GM21723 (cell line): ENCODE measurements around the gene STARD5.
"Not testable (repeated sequence)": the region's sequence is repeated elsewhere in the genome, so short reads cannot be mapped to it uniquely, and the experiment has no call there.

Experiments
- ATAC-seq: cut with Tn5 transposase; IDR thresholded peaks from one replicate; pipeline ENCODE4 v1.9.1; 2021; ENCODE audit warnings: mild to moderate bottlenecking, moderate library complexity; ENCODE audit not compliant: unreplicated experiment

Gene STARD5

GRCh38 chr15:81338170-81339007 is 14.4 kb upstream of the STARD5 start:
- no peak for ATAC-seq

- no peak for ATAC-seq
Measured at GRCh38 chr15:81337713-81338157, 13.8 kb upstream of the STARD5 start.

GRCh38 chr15:81337241-81337640 is 13.3 kb upstream of the STARD5 start:
- no peak for ATAC-seq

- ATAC-seq = peak; percentile 62
Measured at GRCh38 chr15:81336568-81336967, 12.6 kb upstream of the STARD5 start.

GRCh38 chr15:81335631-81336030 is 11.7 kb upstream of the STARD5 start:
- no peak for ATAC-seq

- no peak for ATAC-seq
Measured at GRCh38 chr15:81334768-81335435, 11.0 kb upstream of the STARD5 start.

GRCh38 chr15:81333363-81333762 is 9.4 kb upstream of the STARD5 start:
- ATAC-seq = no peak

GRCh38 chr15:81332326-81332725 is 8.4 kb upstream of the STARD5 start:
- ATAC-seq = no peak

GRCh38 chr15:81331600-81331999 is 7.7 kb upstream of the STARD5 start:
- no peak for ATAC-seq

- ATAC-seq = not testable (repeated sequence)
Measured at GRCh38 chr15:81331141-81331540, 7.2 kb upstream of the STARD5 start.

- no peak for ATAC-seq
Measured at GRCh38 chr15:81330366-81331090, 6.6 kb upstream of the STARD5 start.

- ATAC-seq = no peak
Measured at GRCh38 chr15:81329446-81329845, 5.5 kb upstream of the STARD5 start.

GRCh38 chr15:81327516-81327915 is 3.6 kb upstream of the STARD5 start:
- ATAC-seq = no peak

GRCh38 chr15:81326466-81327212 is 2.7 kb upstream of the STARD5 start:
- ATAC-seq = no peak

GRCh38 chr15:81323559-81323943 is 390 bp downstream of the STARD5 start:
- peak; percentile 29 for ATAC-seq

GRCh38 chr15:81322676-81323253 is 1.2 kb downstream of the STARD5 start:
- no peak for ATAC-seq

- ATAC-seq = no peak
Measured at GRCh38 chr15:81321667-81322066, 2.3 kb downstream of the STARD5 start.

- ATAC-seq = no peak
Measured at GRCh38 chr15:81317642-81318017, 6.3 kb downstream of the STARD5 start.

- no peak for ATAC-seq
Measured at GRCh38 chr15:81316267-81316666, 7.7 kb downstream of the STARD5 start.

- ATAC-seq = no peak
Measured at GRCh38 chr15:81315452-81316175, 8.3 kb downstream of the STARD5 start.
